Lower lobe of right lung (tissue), 2 donors: ENCODE measurements around the gene KLF13. TPM values are rescaled to one million over a fixed set of nuclear protein-coding genes. Genes with fewer than 3 reads are reported as not detected.

Source experiments
- ATAC-seq, 2 donors: fragments of 200-7000 bp; cut with Tn5 transposase; one replicate each; pipeline ENCODE4 v1.9.1; 2020 to 2022; ENCODE audit warnings: mild to moderate bottlenecking in 2 of 2, moderate library complexity in 2 of 2
- DNase-seq: peaks from one replicate; pipeline ENCODE4 v3.0.0-alpha.2; 2020
- H3K27ac ChIP-seq: fragments of 200-600 bp; one replicate; pipeline ENCODE4 v1.8.0; 2022
- H3K27me3 ChIP-seq: fragments of 200-600 bp; one replicate; pipeline ENCODE4 v1.8.0; 2022; ENCODE audit warnings: low read depth
- H3K36me3 ChIP-seq: fragments of 200-600 bp; one replicate; pipeline ENCODE4 v1.8.0; 2022; ENCODE audit warnings: mild to moderate bottlenecking
- H3K4me1 ChIP-seq: fragments of 200-600 bp; one replicate; pipeline ENCODE4 v1.8.0; 2022
- H3K4me3 ChIP-seq: fragments of 200-600 bp; one replicate; pipeline ENCODE4 v1.8.0; 2022; ENCODE audit warnings: mild to moderate bottlenecking
- H3K9me3 ChIP-seq: fragments of 200-600 bp; one replicate; pipeline ENCODE4 v1.8.0; 2022
- intact Hi-C: fragments of 100-400 bp; cut with DNase I; formaldehyde crosslinking; loops from one replicate; pipeline ENCODE4 v1.11.0; 2022
- total RNA-seq: library from RNA; stranded (reverse); fragmentation: NEBNext Ultra II Directional; extraction: Animal tissue kit (Norgen Biotek cat#: 25700); gene quantifications from one replicate; pipeline ENCODE4 v1.2.1, GENCODE V29; 2021
- TF ChIP-seq, protein P1 (sequence below): fragments of 200-600 bp; IDR thresholded peaks from one replicate; pipeline ENCODE4 v1.8.0; 2022; ENCODE audit warnings: antibody characterized with exemption, mild to moderate bottlenecking
- donor health status: DM: no; HTN: yes; CAD: no; lungs with severe emphysema.

The KLF13 gene
- total RNA-seq, 1 donor from 2014 or later: 178 TPM

DNA sequence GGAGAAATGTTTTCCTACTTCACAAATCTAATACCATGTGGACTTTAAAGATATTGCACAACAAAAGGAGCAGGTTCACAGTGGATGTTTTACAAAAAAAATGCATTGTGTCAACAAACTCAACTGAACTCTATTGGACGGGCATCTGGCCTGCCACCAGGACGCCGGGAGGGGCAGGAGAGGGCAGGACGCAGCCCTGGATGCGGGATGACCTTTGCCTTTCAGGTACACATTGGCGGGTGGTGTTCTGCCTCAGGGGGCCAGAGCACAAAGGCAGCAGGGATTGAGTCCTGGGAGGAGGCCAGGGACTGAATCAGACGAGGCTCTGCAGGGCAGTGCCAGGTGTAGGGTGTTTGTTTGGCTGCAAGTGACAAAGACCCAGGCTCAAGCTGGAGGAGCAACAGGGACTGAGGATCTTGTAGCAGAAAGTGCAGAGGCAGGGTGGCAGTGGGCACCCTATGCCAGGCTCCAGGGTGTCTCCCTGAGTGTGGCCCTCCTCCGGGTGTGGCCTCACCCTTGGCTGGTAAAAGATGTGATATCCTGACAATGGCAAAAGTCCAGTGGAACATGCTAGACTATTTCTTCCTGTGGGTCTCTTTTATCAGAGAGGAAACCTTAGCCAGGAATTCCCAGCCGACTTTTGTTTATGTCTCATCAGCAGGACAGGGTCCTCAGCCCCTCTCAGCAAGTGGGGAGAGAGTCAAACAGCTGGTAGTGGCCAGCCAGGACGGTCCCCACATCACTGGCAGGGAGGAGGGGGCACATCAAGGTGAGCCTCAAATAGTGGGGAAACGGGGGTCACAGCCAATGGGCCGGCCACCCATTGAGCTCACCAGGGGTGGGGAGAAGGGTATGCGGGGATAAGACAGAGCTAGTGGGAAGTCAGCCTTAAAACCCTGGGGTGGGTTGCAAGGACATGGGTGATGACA lies 29.7 kb upstream of the KLF13 start:
- no peaks in the 10 kb centered on the region for H3K36me3 ChIP-seq
- ATAC-seq: peak; percentile 77 to 84

DNA sequence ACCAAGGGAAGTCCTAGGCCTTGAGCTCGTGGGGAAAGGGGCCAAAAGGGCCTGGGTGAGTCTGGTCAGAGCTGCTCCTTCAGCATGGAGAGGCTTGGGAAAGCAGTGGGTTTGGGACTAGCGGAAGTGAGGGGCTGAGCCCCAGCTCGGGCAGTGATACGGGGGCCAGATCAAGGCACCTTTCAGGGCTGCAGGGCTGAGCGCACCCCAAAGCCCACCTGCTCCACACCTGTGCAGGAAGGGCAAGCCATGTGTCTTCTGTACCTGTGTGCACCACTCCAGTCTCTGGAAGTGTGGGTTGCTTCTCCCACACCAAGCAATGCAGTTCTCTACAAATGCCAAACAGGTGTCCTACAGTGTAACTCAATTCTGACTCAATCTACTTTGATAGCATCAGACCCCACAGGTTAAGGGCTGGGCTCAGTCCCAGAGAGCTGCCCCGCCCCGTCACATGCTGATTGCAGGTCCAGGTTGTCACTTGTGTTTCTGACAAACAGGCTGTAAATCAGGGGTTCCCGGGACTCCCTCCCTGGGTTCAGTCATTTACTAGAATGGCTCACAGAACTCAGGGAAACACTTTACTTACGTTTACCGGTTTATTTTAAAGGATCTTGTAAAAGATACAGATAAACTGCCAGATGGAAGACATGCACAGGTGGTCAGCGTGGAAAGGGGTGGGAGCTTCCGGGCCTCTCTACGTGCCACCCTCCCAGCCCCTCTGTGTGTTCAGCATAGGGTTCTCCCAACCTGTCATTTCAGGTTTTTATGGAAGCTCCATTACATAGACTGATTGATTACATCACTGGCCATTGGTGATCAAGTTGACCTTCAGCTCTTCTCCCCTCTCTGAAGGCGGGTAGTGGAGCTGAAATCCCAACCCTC lies 28.8 kb upstream of the KLF13 start:
- TF ChIP-seq, protein P1, sequence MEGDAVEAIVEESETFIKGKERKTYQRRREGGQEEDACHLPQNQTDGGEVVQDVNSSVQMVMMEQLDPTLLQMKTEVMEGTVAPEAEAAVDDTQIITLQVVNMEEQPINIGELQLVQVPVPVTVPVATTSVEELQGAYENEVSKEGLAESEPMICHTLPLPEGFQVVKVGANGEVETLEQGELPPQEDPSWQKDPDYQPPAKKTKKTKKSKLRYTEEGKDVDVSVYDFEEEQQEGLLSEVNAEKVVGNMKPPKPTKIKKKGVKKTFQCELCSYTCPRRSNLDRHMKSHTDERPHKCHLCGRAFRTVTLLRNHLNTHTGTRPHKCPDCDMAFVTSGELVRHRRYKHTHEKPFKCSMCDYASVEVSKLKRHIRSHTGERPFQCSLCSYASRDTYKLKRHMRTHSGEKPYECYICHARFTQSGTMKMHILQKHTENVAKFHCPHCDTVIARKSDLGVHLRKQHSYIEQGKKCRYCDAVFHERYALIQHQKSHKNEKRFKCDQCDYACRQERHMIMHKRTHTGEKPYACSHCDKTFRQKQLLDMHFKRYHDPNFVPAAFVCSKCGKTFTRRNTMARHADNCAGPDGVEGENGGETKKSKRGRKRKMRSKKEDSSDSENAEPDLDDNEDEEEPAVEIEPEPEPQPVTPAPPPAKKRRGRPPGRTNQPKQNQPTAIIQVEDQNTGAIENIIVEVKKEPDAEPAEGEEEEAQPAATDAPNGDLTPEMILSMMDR: no peak
- ATAC-seq (no peak), DNase-seq (no peak)

More for the DNA sequence above, 29.7 kb upstream of the KLF13 start:
- no peak overlapping the region for H3K4me3 ChIP-seq
- H3K9me3 ChIP-seq: no peaks in the 10 kb centered on the region
- TF ChIP-seq, protein P1: no peak
- H3K27me3 ChIP-seq: no peaks in the 10 kb centered on the region
- H3K4me1 ChIP-seq: peaks cover 25% of the 10 kb centered on the region
- intact Hi-C loops: no loop called here
- no peak overlapping the region for H3K27ac ChIP-seq
- peak; percentile 76 for DNase-seq

DNA sequence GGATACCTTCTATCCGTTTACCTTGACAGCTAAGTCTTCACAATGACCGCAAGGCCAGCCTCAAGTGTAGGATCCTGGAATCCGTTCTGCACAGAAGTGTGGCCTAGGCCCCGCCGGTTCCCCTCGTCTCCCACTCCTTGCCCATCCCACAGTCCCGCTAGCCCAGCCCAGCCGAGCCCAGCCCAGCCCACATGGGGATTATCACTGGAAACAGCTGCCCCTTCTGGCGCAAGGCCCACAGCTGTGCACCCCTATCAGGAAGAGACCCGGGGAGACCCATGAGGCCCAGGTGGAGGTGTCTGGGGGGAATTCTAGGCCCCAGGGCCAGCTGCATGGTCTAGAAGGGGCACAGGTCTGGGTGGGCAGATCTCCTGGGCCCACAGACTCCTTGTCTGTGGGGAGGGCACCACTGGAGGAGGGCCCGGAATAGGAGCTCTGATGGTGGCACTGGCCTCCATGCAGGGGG lies 27.9 kb upstream of the KLF13 start:
- no peak overlapping the region for H3K27ac ChIP-seq
- TF ChIP-seq, protein P1: no peak
- no peaks in the 10 kb centered on the region for H3K9me3 ChIP-seq
- intact Hi-C loops: no loop called here
- H3K4me1 ChIP-seq: peaks cover 39% of the 10 kb centered on the region
- DNase-seq (no peak), ATAC-seq (no peak)
- no peak overlapping the region for H3K4me3 ChIP-seq
- no peaks in the 10 kb centered on the region for H3K36me3 ChIP-seq
- H3K27me3 ChIP-seq: no peaks in the 10 kb centered on the region

More for the DNA sequence above, 28.8 kb upstream of the KLF13 start:
- intact Hi-C loops: no loop called here
- Histone ChIP-seq H3K27me3 (no peaks in the 10 kb centered on the region), H3K36me3 (no peaks in the 10 kb centered on the region), H3K27ac (no peak overlapping the region), H3K4me3 (no peak overlapping the region), H3K9me3 (no peaks in the 10 kb centered on the region), H3K4me1 (peaks cover 30% of the 10 kb centered on the region)

DNA sequence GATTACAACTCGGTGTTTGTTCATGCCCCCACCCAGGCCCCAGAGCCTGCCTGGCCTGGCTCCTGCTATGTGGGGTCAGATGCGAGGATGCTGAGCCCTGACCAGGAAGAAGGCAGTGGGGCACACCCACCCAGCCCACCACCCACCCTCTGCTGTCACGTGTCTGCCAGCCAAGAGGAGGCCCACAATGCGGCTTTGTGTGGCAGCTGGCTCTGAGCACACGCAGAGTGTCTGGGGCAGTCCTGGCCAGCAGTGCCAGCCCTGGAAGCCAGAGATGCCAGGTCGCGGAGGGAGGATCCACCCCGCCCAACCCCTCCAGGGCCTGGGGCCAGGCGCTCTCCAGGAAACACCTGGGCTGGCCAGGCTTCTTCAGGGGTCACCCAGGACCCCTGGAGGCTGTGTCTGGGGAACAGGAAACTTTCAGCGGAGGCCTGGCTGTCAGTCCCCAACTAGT lies 26.4 kb upstream of the KLF13 start:
- no peak for ATAC-seq
- Histone ChIP-seq H3K27ac (no peak overlapping the region), H3K4me1 (peaks cover 44% of the 10 kb centered on the region), H3K27me3 (no peaks in the 10 kb centered on the region), H3K9me3 (no peaks in the 10 kb centered on the region), H3K36me3 (no peaks in the 10 kb centered on the region), H3K4me3 (no peak overlapping the region)
- TF ChIP-seq, protein P1: no peak
- intact Hi-C loops: no loop called here
- DNase-seq: no peak

- no peaks in the 10 kb centered on the region for H3K36me3 ChIP-seq
- no peak overlapping the region for H3K27ac ChIP-seq
- H3K9me3 ChIP-seq: no peaks in the 10 kb centered on the region
- H3K4me1 ChIP-seq: peaks cover 43% of the 10 kb centered on the region
- intact Hi-C loops: no loop called here
- no peak for DNase-seq
- no peak for ATAC-seq
- TF ChIP-seq, protein P1: no peak
- no peak overlapping the region for H3K4me3 ChIP-seq
- H3K27me3 ChIP-seq: no peaks in the 10 kb centered on the region
Observed at GRCh38 chr15:31300981-31301672, 25.5 kb upstream of the KLF13 start.
